GM23338 (cell line): ENCODE data around the gene THADA.

Experiments used
- CREB1 ChIP-seq: fragments of 250-450 bp; sonication (Bioruptor Pico); IDR thresholded peaks from 2 replicates; pipeline ENCODE4 v1.5.0; 2020; ENCODE audit warnings: low read depth, mild to moderate bottlenecking, moderate library complexity
- CTCF ChIP-seq, 2 experiments: fragments of 200-600 bp in 1 of 2; sonication (generic) in 1 of 2; conservative IDR thresholded peaks; 2 replicates each; pipeline versions ENCODE4 v1.5.1 to v1.6.1; 2016 to 2017; ENCODE audit warnings: antibody characterized with exemption in 2 of 2, low read depth in 2 of 2, mild to moderate bottlenecking in 2 of 2, moderate library complexity in 1 of 2
- ETS1 ChIP-seq: IDR thresholded peaks from 2 replicates; pipeline ENCODE4 v1.6.1; 2016; ENCODE audit warnings: antibody characterized with exemption
- EZH2 ChIP-seq: fragments of 200-600 bp; sonication (generic); IDR thresholded peaks from one replicate; pipeline ENCODE4 v1.8.0; 2017; ENCODE audit warnings: antibody characterized with exemption, mild to moderate bottlenecking, low read depth; ENCODE audit not compliant: unreplicated experiment
- EZH2phosphoT487 ChIP-seq: fragments of 200-600 bp; sonication (generic); IDR thresholded peaks from one replicate; pipeline ENCODE4 v1.8.1; 2018; ENCODE audit warnings: antibody characterized with exemption; ENCODE audit not compliant: unreplicated experiment
- JUNB ChIP-seq: IDR thresholded peaks from one replicate; pipeline ENCODE4 v1.6.1; 2016; ENCODE audit warnings: antibody characterized with exemption; ENCODE audit not compliant: unreplicated experiment
- NANOG ChIP-seq: IDR thresholded peaks from 2 replicates; pipeline ENCODE4 v1.6.1; 2016; ENCODE audit warnings: antibody characterized with exemption, borderline replicate concordance
- POLR2AphosphoS5 ChIP-seq: IDR thresholded peaks from 2 replicates; pipeline ENCODE4 v1.6.1; 2016; ENCODE audit warnings: antibody characterized with exemption, low read depth
- REST ChIP-seq: IDR thresholded peaks from one replicate; pipeline ENCODE4 v1.6.1; 2018; ENCODE audit warnings: antibody characterized with exemption; ENCODE audit not compliant: unreplicated experiment
- ZNF114 ChIP-seq: fragments of 250-450 bp; sonication (Bioruptor Pico); IDR thresholded peaks from 2 replicates; pipeline ENCODE4 v1.5.0; 2020; ENCODE audit warnings: mild to moderate bottlenecking, moderate library complexity

- TF ChIP-seq POLR2AphosphoS5: no peak
- TF ChIP-seq EZH2: no peak
- TF ChIP-seq CTCF (conservative IDR thresholded peaks at IDR 0.05; ENCODE audit: low read depth in 2 of 2): no peak
- no peak for TF ChIP-seq EZH2phosphoT487
- no peak for TF ChIP-seq ETS1
- no peak for TF ChIP-seq CREB1
- TF ChIP-seq REST: no peak
- no peak for TF ChIP-seq ZNF114 (CRISPR knock-in tag)
- TF ChIP-seq JUNB: no peak
- no peak for TF ChIP-seq NANOG
Measured at GRCh38 chr2:43513796-43514195, 82.0 kb downstream of the THADA start.
